ENCODE data around the gene FSIP1.

DNA sequence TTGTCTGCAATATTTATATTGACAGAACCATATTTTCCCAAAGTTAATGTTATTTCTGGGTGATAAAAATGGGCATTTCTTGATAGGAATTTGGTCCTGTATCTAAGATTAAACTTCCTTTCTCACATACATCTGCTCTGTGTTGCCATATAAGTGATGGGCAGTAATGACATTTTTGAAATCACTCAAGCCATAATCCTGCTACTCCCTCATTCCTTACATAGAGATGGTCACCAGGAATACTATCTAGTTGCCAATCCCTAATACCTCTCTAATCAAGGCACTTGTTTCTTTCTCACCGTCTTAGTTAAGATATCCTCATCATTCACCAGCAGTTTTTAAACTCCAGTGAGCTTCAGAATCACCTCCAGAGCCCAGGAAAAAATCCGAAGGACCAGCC, 68.4 kb downstream of the FSIP1 start:
- TF ChIP-seq, protein P1, sequence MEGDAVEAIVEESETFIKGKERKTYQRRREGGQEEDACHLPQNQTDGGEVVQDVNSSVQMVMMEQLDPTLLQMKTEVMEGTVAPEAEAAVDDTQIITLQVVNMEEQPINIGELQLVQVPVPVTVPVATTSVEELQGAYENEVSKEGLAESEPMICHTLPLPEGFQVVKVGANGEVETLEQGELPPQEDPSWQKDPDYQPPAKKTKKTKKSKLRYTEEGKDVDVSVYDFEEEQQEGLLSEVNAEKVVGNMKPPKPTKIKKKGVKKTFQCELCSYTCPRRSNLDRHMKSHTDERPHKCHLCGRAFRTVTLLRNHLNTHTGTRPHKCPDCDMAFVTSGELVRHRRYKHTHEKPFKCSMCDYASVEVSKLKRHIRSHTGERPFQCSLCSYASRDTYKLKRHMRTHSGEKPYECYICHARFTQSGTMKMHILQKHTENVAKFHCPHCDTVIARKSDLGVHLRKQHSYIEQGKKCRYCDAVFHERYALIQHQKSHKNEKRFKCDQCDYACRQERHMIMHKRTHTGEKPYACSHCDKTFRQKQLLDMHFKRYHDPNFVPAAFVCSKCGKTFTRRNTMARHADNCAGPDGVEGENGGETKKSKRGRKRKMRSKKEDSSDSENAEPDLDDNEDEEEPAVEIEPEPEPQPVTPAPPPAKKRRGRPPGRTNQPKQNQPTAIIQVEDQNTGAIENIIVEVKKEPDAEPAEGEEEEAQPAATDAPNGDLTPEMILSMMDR (IDR thresholded peaks at IDR 0.05): no peak
- TF ChIP-seq POLR2A (IDR thresholded peaks at IDR 0.05): no peak
- TF ChIP-seq POLR2AphosphoS5 (IDR thresholded peaks at IDR 0.05): no peak
- TF ChIP-seq EP300 (IDR thresholded peaks at IDR 0.05; ENCODE audit: low read depth): no peak
